HG03175 (cell line): ENCODE results near the gene COL20A1.

ENCODE experiments used
- ATAC-seq: cut with Tn5 transposase; IDR thresholded peaks from one replicate; pipeline ENCODE4 v1.9.1; 2021; ENCODE audit warnings: mild to moderate bottlenecking, moderate library complexity; ENCODE audit not compliant: unreplicated experiment

Gene COL20A1

DNA sequence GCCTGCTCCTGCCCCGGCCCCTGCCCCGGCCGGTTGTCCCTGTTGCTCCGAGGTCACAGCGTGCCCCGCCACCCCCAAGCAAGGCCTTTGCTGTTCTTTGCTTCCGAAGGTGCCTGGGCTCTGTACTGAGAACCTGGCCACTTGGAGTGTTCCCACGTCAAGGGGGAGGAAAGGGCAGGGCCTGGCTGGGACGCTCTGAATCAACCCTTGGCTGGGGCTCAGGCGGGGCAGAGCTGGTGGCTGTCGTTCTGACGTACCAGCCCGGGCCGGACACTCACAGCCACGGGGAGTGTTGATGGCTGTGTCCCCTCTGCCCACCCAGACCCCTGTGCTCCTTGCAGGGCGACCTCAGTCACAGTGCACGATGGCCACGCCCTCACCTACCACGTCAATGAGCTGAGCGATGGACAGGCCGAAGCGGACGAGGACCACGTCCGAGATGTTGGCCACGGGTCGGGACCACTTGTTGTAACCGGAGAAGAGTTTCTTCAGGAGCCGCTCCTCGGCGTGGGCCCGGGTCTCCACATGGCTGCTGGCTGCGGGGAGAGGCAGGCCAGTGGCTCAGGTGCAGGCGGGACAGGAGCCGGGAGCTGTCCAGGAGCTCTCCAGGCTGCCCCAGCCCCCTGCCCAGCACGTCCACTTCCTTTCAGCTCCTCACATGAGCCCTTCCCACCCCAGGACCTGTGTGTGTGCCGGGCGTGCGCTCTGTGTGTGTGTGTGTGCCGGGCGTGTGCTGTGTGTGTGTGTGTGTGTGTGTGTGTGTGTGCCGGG, 66.4 kb downstream of the COL20A1 start:
- ATAC-seq: no peak

DNA sequence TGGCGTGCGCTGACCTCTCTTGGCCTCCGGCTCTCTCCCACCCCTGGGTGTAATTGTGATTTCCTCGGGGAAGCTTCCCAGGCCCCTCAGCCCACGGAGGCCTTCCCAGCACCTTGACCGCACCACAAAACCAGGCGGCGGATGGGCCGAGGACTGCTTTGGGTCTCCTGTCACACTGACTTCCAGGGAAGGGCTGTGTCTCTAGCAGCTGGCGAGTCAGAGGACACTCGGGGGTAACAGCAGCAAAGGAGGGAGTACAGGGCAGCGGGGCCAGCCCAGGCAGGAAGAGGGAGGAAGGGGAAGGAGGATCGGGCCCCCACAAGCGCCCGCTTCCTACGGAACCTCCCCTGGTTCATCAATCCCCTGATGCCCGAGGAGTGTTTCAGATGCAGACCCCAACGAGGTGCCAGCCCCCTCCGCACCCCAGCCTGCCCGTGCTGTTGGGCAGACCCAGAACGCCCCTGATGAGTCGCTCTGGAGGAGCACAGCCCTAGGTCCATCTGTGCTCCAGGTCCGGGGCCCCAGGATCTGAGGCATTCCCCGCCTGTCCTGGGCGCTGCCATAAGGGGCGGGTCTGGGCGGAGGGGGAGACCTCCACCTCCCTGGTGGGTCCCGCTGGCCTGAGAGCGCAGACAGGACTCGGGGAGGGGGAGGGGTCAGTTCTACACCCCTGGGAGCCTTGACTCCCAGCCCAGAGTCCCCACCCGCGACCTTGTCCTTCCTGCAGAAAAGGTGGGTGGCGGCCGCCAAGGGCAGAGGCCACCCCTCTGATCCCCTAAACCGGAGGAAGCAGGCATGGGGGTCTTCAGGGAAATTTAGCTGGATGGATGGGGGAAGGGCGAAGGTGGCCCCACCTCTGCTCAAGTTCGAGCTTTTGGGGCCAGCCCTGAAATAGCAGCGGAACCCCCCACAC, 67.2 kb downstream of the COL20A1 start:
- no peak for ATAC-seq

DNA sequence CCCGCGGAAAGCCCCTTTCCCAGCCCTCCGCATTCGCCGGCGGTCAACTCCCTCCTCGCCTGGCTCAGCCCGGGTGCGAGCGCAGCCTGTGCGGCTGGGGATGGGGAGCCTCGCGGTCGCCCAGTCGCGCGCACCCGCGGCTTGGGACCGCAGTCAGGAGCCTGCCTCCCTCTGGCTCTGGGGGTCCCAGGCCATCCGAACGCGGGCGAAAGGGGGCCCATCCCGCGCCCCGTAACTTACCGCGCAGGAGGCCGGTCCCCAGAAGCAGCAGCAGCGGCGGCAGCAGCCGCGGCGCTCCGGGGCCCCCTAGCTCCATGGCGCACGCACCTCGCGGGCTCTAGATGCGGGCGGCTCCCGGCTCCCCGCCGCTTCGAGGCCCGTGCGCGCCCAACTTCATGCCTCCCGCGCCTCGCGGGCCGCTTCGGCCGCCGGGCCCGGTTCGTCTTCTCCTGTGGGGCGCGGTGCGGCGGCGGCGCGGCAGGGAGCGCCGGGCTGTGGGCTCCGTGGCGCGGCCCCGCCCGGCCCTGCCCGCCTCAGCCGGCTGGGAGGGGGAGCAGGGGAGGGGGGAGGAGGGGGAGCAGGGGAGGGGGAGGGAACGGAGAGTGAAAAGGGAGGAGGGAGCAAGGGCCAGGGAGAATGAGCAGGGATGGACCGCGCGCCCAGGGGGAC, 68.0 kb downstream of the COL20A1 start, which contains the start of gene CHRNA4:
Gene CHRNA4, minus strand, starts transcription at position 500 of the 669 bp plus-strand sequence. Its CDS starts 184 bp downstream, at position 316.
- no peak for ATAC-seq

DNA sequence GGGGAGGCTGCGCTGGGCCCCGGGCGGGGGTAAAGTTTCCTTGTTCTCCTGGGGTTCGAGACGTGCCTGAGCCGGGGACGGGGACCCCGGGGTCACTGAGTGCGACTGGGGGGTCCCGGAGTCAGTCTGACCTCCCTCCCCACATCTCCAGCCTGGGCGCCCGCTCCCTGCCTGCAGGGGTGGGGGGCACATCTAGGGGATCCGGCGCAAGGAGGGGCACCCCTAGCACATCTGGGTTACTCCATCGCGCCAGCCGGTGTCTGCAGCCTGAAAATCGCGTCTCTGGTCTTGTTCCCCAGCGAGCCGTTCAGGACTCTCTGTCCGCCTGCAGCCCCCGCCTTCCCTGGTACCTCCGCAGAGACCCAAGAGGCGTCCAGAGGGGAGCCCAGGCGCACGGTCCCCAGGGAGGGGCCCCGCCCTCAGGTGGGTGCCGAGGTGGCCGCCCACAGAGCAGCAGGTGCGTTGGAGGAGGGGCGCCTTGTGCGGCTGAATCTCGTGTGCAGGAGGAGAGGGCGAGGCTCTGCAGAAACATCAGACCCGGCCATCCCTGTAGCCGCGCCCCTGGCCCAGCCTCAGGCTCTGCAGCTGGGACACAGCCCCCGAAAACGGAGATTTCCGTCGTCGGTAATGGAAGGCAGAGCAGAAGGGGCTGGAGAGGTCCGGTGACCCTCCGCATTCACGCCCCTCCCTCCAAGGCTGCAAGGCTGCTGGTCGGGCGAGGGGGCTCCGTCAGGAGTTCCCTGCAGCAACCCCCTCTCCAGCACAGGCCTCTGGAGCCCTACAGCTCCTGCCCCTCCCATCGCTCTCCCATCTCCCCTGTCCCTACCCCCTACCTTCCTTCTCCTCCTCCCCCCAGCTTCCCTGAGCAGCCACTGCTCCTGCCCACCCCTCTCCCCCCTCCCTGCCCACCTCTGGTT, 68.8 kb downstream of the COL20A1 start:
- ATAC-seq: no peak

DNA sequence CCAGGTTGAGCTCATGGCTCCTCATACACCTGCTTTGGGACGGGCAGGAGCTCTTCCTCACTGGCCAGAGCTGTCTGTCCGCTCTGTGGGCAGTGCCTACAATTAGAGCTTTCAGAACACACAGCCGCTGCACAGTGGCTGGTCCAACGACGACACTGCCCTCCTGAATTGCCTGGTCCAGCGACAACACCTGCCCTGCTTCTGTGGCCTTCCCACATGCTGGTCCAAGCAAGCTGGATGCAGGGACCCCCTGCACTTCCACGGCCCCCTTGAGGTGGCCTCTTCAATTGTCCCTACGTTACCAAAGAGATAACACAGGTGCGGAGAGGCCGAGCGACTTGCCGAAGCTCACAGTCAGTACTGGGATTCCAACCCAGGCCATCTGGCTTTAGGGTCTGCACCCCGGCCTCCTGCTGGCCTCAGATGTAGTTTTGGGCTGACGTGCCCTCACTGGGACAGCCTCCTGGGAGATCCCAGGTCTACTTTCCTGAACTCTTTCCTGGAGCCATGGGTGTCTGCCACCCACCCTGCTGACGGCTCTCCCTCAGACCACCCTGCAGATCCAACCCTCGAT, 69.5 kb downstream of the COL20A1 start:
- no peak for ATAC-seq

DNA sequence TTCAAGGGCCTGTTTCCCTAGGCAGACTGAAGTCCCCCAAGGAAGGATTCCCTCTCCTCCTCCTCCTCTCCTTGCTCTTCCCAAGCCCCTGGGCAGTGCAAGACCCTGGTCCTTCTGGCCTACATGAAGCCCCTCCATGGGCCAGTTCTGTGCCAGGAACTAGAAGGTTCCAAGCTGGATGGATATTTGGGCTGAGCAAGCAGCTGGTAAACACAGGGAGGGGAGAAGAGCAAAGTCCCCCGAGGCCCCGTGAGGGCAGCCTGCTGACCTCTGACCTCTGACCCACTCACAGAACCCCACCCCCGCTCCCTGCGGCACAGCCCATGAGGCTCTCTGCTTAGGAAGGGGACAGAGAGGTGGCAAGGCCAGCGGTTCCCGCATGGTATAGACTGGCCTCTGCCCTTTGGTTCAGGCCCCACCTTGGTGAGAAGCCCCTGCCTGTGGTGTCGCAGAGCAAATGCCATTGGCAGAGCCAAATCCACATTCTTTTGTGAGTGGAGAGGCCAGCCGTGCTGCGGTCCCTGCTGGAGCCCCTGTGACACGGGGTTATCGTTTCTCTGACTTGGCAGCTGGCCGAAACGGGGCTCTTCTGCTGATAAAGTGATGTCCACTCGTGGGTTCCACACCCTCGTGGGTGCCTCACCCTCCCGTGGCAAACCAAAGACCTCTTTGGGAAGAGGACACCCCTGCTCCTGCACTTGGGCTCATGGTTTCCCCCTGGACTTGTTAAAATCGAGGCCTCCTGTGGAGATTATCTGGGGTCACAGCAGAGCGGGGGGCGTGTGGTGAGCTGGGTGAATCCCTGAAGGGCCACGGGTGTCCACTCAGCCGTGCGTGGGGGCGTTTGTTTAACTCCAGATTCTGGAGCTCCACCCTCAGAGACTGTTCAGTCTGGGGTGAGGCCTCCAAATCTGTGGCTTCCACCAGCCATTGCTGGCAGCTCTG, 70.3 kb downstream of the COL20A1 start:
- ATAC-seq: no peak

DNA sequence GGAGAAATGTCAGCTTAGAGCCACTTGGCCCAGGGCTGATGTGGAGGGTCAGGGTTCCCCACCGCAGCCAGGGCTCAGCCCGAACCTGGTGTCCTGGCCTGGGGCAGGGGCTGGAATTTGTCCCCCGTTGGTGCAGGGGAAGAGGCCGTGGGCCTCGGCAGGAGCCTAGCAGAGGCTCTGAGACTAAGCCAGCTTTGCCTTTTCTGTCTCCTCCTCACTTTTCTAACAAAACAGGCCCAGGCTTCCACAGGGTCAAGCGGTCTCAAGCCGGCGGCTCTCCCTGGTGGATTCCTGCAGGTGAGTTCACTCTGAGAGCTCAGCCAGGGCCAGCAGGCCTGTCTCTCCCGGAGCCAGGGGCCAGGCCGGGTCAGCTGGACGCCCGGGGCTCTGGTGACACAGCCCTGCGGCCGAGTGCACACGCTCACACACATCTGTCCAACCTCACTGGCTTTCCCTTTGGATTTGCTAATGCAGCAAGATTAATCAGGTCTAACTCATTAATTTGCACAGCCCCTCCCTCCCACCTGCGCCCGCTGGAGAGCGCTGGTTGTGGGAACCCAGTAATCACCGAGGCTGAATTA, 71.1 kb downstream of the COL20A1 start:
- ATAC-seq: no peak

DNA sequence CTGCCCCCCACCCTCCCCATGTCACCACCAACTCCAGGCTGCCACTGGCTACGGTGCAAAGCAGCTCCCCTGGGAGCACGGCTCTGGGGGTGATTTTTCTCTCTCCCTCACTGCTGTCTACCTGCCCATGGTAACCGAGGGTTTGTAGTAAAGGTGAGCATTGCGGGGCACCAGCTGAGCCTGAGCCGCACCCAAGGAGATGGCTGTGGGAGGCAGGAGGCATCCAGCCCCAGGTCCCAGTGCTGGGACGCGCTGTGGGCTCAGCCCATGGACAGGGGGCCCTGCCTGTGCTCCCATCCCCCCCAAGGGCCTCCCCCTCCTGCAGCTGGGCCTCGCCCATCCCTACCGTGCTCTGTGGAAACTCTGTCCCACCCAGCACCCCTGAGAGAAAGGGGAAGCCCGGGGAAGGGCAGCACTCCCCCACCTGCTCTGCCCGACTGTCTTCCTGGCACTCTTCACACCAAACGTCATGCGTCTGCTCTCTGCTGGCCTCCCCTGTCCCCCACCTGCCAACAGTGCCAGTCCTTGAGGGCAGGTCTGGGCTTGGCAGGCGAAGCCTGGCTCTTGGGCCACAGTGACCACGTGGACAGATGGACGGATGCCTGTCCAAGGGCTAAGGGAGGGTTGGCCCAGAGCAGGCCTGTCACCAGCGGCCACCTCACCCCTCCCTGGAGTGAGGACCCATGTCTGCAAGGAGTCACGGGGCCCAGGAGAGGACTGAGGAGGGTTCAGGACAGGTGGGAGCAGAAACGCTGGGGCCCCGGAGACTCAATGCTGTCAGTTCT, 72.0 kb downstream of the COL20A1 start:
- ATAC-seq: no peak

DNA sequence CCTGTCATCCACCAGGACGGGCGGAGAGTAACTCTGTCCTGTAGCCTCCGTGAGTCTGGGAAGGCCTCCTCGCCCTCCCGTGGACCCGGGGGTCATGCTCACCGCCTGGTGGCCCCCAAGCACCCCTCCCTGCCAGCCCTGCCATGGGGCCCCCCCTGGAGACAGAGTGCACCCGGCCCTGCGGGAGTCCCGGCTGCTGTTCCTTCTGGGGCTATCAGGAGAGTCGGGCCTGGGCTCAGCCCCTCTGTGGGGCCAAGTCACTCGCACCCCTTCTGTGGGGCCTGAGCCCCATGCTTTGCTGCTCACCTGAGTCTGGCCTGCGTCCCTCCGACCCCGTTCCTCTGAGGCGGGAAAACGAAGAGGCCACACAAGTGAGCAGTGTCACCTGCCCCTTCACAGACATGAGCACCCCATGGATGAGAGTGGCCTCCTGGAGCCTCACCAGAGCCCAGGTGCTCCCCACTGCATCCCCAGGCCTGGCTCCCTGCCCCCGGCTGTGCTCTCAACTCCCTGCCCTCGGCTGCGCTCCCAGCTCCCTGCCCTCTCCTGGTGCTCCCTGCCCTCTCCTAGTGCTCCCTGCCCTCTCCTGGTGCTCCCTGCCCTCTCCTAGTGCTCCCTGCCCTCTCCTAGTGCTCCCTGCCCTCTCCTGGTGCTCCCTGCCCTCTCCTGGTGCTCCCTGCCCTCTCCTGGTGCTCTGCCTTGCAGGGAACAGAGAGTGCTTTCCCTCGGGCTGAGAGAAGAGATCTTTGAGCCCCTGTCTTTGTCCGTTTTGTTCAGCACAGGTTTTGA, 72.8 kb downstream of the COL20A1 start:
- ATAC-seq: no peak

DNA sequence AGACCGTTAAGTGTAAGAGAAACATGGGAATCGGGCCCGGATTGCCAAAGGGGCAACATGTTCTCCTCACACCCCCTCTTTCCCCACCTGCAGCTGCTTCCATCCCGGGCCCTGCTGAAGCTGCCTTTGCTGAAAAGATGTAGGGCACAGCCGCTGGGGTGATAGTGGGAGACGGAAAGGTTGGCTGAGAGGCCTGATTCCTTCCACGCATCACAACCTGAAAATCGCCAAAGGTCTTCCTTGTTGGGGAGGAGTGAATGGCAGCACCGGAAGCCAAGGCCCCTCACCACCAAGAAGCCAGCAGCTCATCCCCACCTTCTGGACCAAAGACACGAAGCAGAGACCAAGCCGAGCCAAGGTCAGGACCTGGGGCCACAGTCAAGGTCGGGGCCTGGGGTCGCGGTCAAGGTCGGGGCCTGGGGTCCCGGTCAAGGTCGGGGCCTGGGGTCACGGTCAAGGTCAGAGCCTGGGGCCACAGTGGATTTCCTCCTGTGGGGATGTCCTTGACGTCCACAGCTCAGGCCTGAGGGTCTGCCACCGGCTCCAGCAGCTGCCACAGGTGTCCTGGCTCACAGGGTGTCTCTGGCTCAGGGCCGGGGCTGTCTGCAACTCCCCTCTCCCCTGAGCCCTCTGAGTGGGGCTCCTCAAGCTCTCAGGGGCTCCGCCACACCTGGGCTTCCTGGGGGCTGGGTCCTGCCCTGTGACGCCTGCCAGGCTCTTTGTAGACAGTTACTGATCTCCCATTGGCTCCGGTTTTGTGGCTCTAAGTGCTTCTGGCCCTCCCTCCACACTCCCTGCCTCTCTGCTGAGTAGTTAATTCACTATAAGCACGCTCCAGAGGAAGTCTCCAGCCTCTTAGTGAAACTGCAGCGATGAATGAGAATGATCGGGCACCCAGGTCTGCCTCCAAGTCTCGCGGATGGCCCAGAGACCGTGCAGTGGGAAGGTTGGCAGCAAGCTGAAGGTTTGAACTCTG, 73.7 kb downstream of the COL20A1 start:
- no peak for ATAC-seq

DNA sequence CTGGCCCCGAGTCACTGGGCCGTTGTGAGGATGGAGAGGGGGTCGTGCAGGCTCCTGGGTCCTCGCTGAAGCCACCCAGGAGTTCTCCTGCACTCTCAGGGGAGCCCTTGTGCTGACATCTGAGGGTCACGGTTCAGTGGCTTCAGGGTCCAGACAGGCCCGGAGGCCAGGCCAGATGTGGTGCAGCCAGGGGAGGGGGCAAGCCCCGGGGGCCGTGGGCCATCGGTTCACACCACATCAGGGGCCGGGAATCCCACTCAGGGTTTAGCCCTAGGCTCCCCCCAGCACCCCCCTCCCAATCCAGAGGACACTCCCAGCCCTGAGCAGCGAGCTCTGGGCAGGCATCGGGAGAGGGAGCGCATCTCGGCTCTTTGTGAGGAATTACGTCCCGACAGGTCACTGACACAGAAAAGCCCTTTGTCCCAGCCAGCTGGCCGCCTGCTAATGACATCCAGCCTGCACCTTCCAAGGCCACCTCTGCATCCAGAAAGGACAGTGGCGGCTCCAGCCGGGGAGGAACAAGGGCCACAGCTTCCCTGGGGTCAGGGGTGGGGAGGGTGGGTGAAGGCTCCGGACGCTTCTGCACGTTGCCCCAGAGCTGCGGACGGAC, 74.6 kb downstream of the COL20A1 start:
- ATAC-seq: no peak

DNA sequence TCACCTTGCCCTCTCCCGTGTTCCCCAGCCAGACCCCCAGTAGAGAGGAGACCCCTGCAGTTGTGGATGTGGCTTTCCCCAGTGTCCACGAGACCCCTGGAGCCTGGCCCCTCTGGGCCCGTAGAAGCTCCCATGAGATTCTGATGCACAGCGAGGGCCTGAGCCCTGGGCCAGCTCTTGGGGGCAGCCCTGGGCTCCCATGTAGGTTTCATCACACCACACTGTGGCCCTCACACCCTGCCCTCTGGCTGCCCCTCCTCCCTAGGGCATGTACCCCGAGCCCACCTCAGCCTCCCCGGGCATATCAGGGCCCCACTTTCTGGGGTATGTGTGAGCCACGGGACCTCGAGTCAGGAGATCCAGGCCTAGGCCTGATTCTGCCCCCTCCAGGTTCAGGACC, 75.2 kb downstream of the COL20A1 start:
- no peak for ATAC-seq

DNA sequence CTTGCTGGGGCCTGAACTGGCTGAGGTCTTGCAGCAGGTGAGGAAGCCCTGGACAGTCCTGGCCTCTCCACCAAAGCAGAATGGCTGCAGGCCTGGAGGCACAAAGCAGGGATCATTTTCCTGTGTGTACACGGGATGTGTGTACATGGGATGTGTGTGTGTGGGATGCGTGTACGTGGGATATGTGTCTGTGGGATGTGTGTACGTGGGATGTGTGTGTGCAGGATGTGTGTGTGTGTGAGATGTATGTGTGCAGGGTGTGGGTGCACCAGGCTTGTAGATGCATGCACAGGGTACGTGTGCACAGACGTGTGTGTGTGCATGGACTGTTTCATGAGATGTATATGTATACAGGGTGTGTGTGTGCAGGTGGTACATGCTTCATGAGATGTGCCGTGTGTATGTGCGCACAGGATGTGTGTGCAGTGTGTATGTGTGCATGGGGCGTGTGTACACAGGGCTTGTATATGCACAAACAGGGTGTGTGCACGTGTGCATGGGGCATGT, 76.1 kb downstream of the COL20A1 start:
- ATAC-seq: no peak

DNA sequence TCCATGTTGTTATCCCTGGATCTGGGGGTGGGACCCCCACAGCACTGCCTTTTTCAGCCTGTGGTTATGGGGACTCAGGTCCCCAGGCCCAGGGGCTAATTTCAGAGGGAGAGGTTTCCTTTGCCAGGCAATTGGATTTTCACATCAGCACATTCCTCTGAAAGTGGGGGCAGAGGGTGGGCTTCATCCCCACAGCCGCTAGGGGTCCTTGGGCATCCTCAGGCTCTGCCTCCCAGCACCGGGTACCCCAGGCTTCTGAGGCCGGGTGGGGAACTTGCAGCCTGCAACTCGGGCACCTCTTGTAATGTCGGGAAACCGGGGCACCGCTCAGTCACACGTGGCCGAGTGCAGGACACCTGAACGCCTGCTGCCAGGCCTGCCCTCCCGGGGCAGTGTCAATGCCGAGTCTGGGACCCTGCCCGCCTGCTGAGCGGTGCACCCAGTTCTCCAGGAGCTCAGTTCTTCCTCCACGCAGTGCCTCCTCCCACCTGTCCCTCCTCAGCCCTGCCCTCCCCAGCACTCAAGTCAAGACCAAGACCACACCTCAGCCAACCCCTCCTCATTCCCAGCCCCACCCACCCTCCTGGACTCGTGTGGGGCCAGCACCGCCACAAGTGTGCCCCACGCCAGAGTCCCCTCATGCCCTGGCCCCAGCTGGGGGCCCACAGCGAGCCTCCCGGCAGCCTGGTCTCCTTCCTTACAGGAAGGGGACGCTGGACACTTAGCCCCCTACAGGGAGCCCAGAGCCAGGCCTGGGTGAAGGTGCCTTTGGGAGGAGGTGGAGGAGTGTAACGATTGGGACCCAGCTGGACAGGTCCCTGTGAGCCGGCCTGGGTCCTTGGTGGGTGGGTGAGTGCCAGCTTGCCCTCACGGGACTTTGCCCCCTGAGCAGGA, 77.0 kb downstream of the COL20A1 start:
- ATAC-seq: no peak
